GM12864 (cell line): ENCODE results near the gene NOTCH1.

ENCODE experiments used
- DNase-seq: peaks from one replicate; pipeline ENCODE4 v3.0.0-alpha.2; 2011; ENCODE audit warnings: low read depth
- H3K4me3 ChIP-seq: 2 replicates; pipeline ENCODE4 v1.5.1; 2011; ENCODE audit warnings: mild to moderate bottlenecking, low read depth, low read length, control low read depth
- TF ChIP-seq, protein P1 (sequence below): IDR thresholded peaks from 2 replicates; pipeline ENCODE4 v1.5.1; 2011; ENCODE audit warnings: low read depth, mild to moderate bottlenecking, moderate library complexity, low read length, control low read depth, inconsistent platforms; ENCODE audit errors: missing control alignments

NOTCH1 gene

DNA sequence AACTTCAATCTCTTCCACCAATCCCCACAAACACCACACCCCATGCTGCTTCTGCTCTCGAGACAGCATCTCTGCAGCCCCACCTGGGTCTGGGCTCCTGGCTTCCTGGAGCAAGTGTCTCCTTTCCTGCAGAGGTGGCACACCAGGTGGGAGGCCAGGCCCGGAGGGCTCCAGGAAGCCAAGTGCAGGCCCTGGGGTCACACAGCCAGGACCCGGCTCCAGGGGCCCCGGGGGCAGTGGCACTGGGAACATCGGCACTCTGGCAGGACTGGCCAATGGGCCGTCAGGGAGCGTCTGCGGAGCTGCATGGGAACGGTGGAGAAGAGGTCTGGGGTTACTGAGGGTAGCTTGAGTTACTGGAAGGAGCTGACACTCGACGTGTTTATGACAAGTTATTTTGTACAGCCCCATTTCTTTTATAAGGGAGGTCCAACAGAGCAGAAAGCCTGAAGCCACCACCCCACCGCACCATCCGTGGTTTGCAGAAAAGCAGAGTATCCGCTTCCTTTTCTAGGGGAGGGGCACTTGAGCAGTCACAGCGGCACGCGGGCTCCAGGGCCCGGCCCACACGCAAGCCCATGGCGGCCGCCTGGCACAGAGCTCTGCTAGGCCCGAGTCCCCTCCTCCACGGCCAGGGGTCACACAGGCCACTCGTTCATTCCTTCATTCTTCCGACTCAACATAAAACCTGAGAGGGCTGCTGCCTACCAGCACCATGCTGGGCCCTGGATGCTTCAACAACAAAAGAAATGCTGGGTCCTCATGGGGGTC is 91.6 kb downstream of the NOTCH1 start:
- TF ChIP-seq, protein P1, sequence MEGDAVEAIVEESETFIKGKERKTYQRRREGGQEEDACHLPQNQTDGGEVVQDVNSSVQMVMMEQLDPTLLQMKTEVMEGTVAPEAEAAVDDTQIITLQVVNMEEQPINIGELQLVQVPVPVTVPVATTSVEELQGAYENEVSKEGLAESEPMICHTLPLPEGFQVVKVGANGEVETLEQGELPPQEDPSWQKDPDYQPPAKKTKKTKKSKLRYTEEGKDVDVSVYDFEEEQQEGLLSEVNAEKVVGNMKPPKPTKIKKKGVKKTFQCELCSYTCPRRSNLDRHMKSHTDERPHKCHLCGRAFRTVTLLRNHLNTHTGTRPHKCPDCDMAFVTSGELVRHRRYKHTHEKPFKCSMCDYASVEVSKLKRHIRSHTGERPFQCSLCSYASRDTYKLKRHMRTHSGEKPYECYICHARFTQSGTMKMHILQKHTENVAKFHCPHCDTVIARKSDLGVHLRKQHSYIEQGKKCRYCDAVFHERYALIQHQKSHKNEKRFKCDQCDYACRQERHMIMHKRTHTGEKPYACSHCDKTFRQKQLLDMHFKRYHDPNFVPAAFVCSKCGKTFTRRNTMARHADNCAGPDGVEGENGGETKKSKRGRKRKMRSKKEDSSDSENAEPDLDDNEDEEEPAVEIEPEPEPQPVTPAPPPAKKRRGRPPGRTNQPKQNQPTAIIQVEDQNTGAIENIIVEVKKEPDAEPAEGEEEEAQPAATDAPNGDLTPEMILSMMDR = no peak
- no peak overlapping the region for H3K4me3 ChIP-seq
- no peak for DNase-seq

DNA sequence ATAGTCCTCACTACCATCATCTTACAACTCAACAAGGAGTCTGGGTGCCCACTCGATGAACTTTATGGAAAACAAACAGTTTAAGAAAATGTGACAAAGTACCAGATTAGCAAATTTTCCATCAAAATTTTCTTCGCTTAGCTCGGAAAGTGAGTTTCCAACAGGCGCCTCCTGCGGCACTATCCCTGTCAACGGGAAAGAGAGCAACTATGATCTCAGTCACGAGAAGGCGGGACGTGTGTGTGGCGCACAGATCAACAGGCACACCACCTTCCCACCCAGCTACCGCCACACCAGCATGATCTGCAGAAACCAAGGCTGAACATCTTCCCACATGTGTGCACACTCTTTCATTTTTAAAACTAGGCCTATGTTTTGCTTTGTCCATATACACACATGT is 92.5 kb downstream of the NOTCH1 start:
- TF ChIP-seq, protein P1 = no peak
- no peak for DNase-seq
- H3K4me3 ChIP-seq = no peak overlapping the region

DNA sequence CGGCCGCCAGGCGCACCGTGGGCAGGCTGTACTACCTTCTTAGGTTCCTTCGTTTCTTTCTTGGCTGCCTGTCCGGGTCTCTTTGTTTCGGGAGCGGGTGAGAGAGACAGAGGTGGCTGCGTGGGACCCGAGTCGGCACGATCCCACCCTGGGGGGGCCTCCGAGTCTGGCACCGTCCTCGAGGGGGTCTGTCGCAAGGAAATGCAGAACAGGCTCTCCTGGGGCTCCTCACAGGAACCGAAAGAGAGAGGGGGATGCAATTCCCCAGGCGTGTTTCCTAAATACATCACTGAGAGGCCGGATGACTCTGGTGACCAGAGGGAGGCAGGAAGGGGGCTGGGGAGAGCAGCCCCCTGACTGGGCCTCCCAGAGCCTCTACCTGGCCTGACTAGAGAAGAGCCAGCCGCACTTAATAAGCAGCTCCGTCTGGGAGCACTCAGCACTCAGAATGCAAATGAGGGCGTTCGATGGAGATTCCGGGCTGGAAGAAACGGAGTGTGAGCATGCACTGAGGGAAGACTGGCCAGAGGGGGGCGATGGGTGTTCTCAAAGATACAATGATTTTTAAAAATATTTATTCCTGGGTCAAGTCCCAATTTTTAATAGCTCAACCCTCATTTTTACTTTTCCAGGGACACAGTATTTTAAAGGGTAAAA is 94.5 kb downstream of the NOTCH1 start:
- TF ChIP-seq, protein P1 = no peak
- H3K4me3 ChIP-seq = no peak overlapping the region

DNA sequence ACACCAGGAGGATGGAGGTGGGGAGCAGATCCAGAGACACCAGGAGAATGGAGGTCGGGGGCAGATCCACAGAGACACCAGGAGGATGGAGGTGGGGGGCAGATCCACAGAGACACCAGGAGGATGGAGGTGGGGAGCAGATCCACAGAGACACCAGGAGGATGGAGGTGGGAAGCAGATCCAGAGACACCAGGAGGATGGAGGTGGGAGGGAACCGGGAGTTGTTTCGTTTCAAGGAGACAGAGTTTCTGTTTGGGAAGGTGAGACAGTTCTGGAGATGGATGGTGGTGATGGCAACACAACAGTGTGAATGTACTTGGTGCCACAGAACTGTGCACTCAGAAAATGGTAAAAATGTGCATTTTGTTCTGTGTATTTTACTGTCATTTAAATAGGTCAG is 97.2 kb downstream of the NOTCH1 start:
- no peak for DNase-seq
- TF ChIP-seq, protein P1 = no peak
- H3K4me3 ChIP-seq = no peak overlapping the region

More for the DNA sequence above, 94.5 kb downstream of the NOTCH1 start:
- DNase-seq = no peak

DNA sequence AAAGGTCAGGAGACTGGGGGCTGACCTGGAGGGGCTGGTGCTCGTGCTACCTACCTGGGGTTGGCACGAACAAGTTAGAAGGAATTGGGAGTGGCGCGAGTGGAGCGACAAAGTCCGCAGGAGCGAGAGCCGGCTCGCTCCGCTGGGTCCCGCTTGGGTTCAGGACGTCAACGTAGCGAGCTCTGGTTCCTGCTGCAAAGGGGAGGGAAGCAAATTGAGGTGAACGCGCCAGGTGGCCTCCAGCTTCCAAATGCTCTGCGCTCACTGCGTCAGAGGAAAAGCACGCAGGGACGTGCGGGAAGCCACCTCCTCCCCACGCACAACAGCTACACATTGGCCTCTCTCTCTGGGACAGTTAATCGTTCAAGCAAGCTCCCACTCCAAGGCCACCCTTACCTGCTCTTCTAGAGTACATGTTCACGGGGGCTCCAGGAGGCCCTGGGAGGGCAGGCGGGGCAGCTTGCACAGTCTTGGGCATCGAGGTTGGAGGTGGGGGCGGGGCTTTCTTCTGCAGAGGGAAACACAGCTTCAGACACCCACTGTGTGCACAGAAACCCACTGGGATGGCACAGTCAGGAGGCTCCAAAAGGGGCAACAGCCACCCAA is 98.6 kb downstream of the NOTCH1 start:
- no peak for DNase-seq
- H3K4me3 ChIP-seq = no peak overlapping the region
- TF ChIP-seq, protein P1 = no peak

DNA sequence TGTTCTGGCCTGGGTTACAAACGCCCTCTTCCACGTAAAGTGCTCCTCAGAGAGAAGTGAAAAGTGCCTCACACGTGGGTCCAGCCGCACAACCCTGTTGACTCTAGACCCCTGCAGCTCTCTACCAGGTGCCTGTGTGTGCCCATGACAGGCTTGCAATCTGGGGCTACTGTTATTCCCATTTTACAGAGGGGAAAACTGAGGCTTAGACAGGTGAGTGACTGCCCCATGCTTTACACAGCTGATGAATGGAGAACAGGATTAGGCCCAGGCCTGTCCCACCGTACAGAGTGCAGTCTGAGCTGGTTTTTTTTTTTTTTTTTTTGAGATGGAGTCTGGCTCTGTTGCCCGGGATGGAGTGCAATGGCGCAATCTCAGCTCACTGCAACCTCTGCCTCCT is 100.0 kb downstream of the NOTCH1 start:
- no peak overlapping the region for H3K4me3 ChIP-seq
- TF ChIP-seq, protein P1 = no peak
- no peak for DNase-seq
